ENCODE results near the gene PLXNA2. TPM values are rescaled to one million over a fixed set of nuclear protein-coding genes. Genes with fewer than 3 reads are reported as not detected.

Gene PLXNA2
- total and polyA plus RNA-seq, 2 of the 4 experiments (the other 2 are of a cell fraction): 0.72 to 1.1 TPM

GRCh38 chr1:208047476-208047934 lies 196.7 kb downstream of the PLXNA2 start:
- no peaks in the 10 kb centered on the region for H3K9me3 ChIP-seq (ENCODE audit: control insufficient read depth, insufficient read depth, low read length)
- peak overlapping the region; percentile 50 for H2AK9ac ChIP-seq (replicated peaks; ENCODE audit: low read depth, low read length, poor library complexity)
- intact Hi-C loops (cut with micrococcal nuclease): no loop called here
- no peak overlapping the region for H2BK15ac ChIP-seq (ENCODE audit: low read depth, low read length)
- no peak overlapping the region for H3K4me2 ChIP-seq (ENCODE audit: low read depth, low read length)
- TF ChIP-seq USF2 (IDR thresholded peaks at IDR 0.05; ENCODE audit: low read depth, low read length) (peak; percentile 40; the same call in 1 of the 2 replicates), ELK1 (IDR thresholded peaks at IDR 0.05; ENCODE audit: borderline replicate concordance, low read depth, low read length) (no peak), NFE2L2 (IDR thresholded peaks at IDR 0.05; ENCODE audit: low read depth, low read length) (no peak)
- no peak overlapping the region for H2AK5ac ChIP-seq (ENCODE audit: low read depth, low read length)
- H4K5ac ChIP-seq (ENCODE audit: low read depth, low read length): no peak overlapping the region
- no peak overlapping the region for H3K9ac ChIP-seq (ENCODE audit: low read depth, low read length)
- in situ Hi-C loops (cut with MboI; ENCODE audit: low sequenced_read_pairs): no loop called here
- CTCF ChIA-PET: interaction anchor here (0.9 kb wide), 1 partner anchor 25 kb away, joined by 5 read pairs; no protein-coding TSS in a partner anchor
- H3K23ac ChIP-seq (ENCODE audit: low read depth, low read length): peak overlapping the region; percentile 3; the same call in 1 of the 2 replicates
- WGBS, 2 experiments (ENCODE audit: extremely low coverage in 2 of 2, insufficient read length in 1 of 2): no CpG with 5 or more reads among the region's 6 CpGs
- H2AFZ ChIP-seq (replicated peaks; ENCODE audit: low read length, poor library complexity): peak overlapping the region; percentile 84
- no peak overlapping the region for H3K4me3 ChIP-seq (ENCODE audit: insufficient read depth, low read depth, low read length)
- no peak overlapping the region for H4K91ac ChIP-seq (ENCODE audit: insufficient read depth, low read depth, low read length)
- peak; percentile 43 for DNase-seq
- H3K56ac ChIP-seq (ENCODE audit: extremely low read depth, insufficient read depth, low read length): no peak overlapping the region
- H3K4ac ChIP-seq (ENCODE audit: low read depth, low read length): no peak overlapping the region; the same call in 1 of the 2 replicates
- H4K8ac ChIP-seq (ENCODE audit: low read depth in 2 of 2, low read length in 2 of 2): 0 out of 4 replicates have a peak overlapping the region, but pooled peaks of 1 of the 2 experiments have one; percentile 19
- dilution Hi-C loops (cut with HindIII; ENCODE audit: low sequenced_read_pairs, unreplicated experiment): no loop called here
- peak overlapping the region; percentile 28; the same call in 1 of the 2 replicates for H3K27ac ChIP-seq (ENCODE audit: insufficient read depth, low read length)
- POLR2A ChIA-PET (ENCODE audit: unreplicated experiment): interaction anchor here (0.6 kb wide), 1 partner anchor 66 kb away, joined by 4 read pairs; no protein-coding TSS in a partner anchor
- H3K79me1 ChIP-seq (ENCODE audit: low read depth in 1 of 2, low read length in 2 of 2): no peaks in the 10 kb centered on the region
- ATAC-seq (ENCODE audit: low read depth): peak; percentile 58
- BruUV-seq (replicated peaks): no TSS peak
- no peak overlapping the region; the same call in 1 of the 2 replicates for H2BK120ac ChIP-seq (ENCODE audit: low read depth, low read length)
- no peaks in the 10 kb centered on the region for H3K36me3 ChIP-seq (ENCODE audit: control insufficient read depth, insufficient read depth, low read length)
- H4K20me1 ChIP-seq (ENCODE audit: insufficient read depth, low read length): no peaks in the 10 kb centered on the region
- no peaks in the 10 kb centered on the region for H3K27me3 ChIP-seq (ENCODE audit: control insufficient read depth, insufficient read depth, low read length)
- no peak overlapping the region for H2BK5ac ChIP-seq (ENCODE audit: low read depth, low read length, poor library complexity, severe bottlenecking)
- H3K18ac ChIP-seq (ENCODE audit: low read depth, low read length): no peak overlapping the region
- H2BK20ac ChIP-seq (ENCODE audit: low read depth, low read length): 0 out of 2 replicates have a peak overlapping the region, but pooled peaks have one; percentile 16
- H3K9me1 ChIP-seq (ENCODE audit: insufficient read depth, low read length): 0 out of 2 replicates have a peak, but pooled peaks cover 3% of the 10 kb centered on the region
- peaks cover 8% of the 10 kb centered on the region for H3K4me1 ChIP-seq (ENCODE audit: control insufficient read depth, insufficient read depth, low read length)
- H3K14ac ChIP-seq (replicated peaks; ENCODE audit: low read depth, low read length): no peak overlapping the region; the same call in 1 of the 2 replicates
